ENCODE measurements around the gene PIK3AP1. TPM values are rescaled to one million over a fixed set of nuclear protein-coding genes. Genes with fewer than 3 reads are reported as not detected.

The PIK3AP1 gene
- total RNA-seq, 1 donor from 2014 or later: 5.9 TPM

DNA sequence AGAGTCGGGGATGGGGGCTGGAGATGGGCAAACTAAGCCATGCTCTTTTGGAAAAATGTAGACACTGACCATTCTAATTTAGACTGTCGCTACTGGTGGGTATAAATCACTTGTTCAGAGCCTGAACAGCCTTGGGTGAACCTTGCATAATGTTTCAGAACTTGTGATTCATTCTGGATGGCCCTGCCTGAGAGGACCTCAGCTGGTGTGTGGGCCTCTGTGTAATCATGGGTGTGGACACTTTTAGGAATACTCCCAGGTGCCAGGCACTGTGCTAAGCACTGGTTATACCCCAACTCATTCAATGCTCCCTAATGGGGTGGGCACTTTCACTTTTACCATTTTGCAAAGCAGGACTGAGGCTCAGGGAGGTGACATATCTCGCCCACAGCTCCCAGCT is 106.7 kb downstream of the PIK3AP1 start:
- Histone ChIP-seq H3K36me3 (no peaks in the 10 kb centered on the region), H3K27me3 (no peaks in the 10 kb centered on the region), H3K9me3 (no peaks in the 10 kb centered on the region), H3K4me1 (no peaks in the 10 kb centered on the region), H3K4me3 (no peak overlapping the region), H3K27ac (no peak overlapping the region)
- TF ChIP-seq POLR2A (IDR thresholded peaks at IDR 0.05): no peak
- intact Hi-C loops (cut with DNase I): no loop called here
- no peak for DNase-seq (ENCODE audit: extremely low spot score in 2 of 2)

- Histone ChIP-seq H3K4me3 (no peak overlapping the region), H3K27me3 (no peaks in the 10 kb centered on the region), H3K9me3 (no peaks in the 10 kb centered on the region), H3K36me3 (no peaks in the 10 kb centered on the region), H3K27ac (no peak overlapping the region), H3K4me1 (no peaks in the 10 kb centered on the region)
- no peak for DNase-seq (ENCODE audit: extremely low spot score in 2 of 2)
- intact Hi-C loops (cut with DNase I): no loop called here
- TF ChIP-seq POLR2A (IDR thresholded peaks at IDR 0.05) (no peak), POLR2AphosphoS5 (IDR thresholded peaks at IDR 0.05; ENCODE audit: insufficient read depth in 1 of 2, low read depth in 1 of 2) (no peak)
- TF ChIP-seq, protein P1, sequence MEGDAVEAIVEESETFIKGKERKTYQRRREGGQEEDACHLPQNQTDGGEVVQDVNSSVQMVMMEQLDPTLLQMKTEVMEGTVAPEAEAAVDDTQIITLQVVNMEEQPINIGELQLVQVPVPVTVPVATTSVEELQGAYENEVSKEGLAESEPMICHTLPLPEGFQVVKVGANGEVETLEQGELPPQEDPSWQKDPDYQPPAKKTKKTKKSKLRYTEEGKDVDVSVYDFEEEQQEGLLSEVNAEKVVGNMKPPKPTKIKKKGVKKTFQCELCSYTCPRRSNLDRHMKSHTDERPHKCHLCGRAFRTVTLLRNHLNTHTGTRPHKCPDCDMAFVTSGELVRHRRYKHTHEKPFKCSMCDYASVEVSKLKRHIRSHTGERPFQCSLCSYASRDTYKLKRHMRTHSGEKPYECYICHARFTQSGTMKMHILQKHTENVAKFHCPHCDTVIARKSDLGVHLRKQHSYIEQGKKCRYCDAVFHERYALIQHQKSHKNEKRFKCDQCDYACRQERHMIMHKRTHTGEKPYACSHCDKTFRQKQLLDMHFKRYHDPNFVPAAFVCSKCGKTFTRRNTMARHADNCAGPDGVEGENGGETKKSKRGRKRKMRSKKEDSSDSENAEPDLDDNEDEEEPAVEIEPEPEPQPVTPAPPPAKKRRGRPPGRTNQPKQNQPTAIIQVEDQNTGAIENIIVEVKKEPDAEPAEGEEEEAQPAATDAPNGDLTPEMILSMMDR (IDR thresholded peaks at IDR 0.05): no peak
These were observed 108.1 kb downstream of the PIK3AP1 start for GRCh38 chr10:96612055-96612830.

DNA sequence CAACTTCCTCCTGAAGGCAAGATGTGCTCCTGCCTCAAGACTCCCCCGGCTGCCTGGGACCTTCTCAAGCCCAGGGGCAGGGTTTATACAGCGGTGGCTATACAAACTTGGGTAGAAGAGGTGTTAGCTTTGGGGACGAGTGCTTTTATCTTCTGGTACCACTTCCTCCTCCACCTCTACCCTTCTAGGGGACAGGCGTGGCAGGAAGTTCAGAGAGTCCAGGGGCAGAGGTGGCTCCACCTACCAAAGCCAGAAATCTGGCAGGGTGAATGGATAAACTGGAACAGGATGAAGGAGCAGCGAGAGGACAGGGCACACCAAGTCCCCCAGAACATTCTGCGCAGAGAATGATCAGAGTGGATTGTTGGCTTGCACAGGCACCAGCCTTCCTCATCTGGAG is 109.5 kb downstream of the PIK3AP1 start:
- Histone ChIP-seq H3K27me3 (no peaks in the 10 kb centered on the region), H3K4me3 (no peak overlapping the region), H3K9me3 (no peaks in the 10 kb centered on the region), H3K4me1 (no peaks in the 10 kb centered on the region), H3K27ac (no peak overlapping the region), H3K36me3 (no peaks in the 10 kb centered on the region)
- DNase-seq (ENCODE audit: extremely low spot score in 2 of 2): no peak
- TF ChIP-seq POLR2A (IDR thresholded peaks at IDR 0.05) (no peak), POLR2AphosphoS5 (IDR thresholded peaks at IDR 0.05; ENCODE audit: insufficient read depth in 1 of 2, low read depth in 1 of 2) (no peak)
- TF ChIP-seq, protein P1 (IDR thresholded peaks at IDR 0.05): no peak
- intact Hi-C loops (cut with DNase I): no loop called here

DNA sequence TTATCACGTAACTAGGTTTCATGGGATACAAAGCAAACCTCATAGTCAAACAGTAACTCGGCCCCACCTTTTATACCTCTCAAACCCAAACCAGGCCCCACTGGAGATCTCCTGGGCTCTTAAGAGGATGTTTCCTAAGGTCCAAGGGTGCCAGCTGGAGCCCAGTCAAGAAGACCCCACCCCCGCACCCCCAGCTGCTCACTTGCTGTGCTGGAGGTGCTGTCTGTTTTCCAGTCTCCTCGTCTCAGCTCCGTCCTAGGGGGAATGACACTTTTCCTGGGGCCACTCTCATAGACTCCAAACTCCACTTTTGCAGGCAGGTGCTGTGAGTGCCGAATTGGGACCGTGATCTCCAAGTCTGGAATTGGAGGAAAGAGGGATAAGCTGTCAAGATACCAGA is 110.8 kb downstream of the PIK3AP1 start:
- no peak for DNase-seq (ENCODE audit: extremely low spot score in 2 of 2)
- intact Hi-C loops (cut with DNase I): no loop called here
- no peak for TF ChIP-seq POLR2AphosphoS5 (IDR thresholded peaks at IDR 0.05; ENCODE audit: insufficient read depth in 1 of 2, low read depth in 1 of 2)
- TF ChIP-seq, protein P1 (IDR thresholded peaks at IDR 0.05): no peak
- no peak for TF ChIP-seq POLR2A (IDR thresholded peaks at IDR 0.05)
- Histone ChIP-seq H3K4me3 (no peak overlapping the region), H3K27me3 (no peaks in the 10 kb centered on the region), H3K9me3 (no peaks in the 10 kb centered on the region), H3K36me3 (no peaks in the 10 kb centered on the region), H3K27ac (no peak overlapping the region), H3K4me1 (no peaks in the 10 kb centered on the region)

- no peaks in the 10 kb centered on the region for H3K36me3 ChIP-seq
- TF ChIP-seq POLR2A (IDR thresholded peaks at IDR 0.05): no peak
- TF ChIP-seq POLR2AphosphoS5 (IDR thresholded peaks at IDR 0.05; ENCODE audit: insufficient read depth in 1 of 2, low read depth in 1 of 2): no peak
- TF ChIP-seq, protein P1 (IDR thresholded peaks at IDR 0.05): no peak
- no peaks in the 10 kb centered on the region for H3K4me1 ChIP-seq
- DNase-seq (ENCODE audit: extremely low spot score in 2 of 2): no peak
- H3K4me3 ChIP-seq: no peak overlapping the region
- H3K27ac ChIP-seq: no peak overlapping the region
- H3K27me3 ChIP-seq: no peaks in the 10 kb centered on the region
- no peaks in the 10 kb centered on the region for H3K9me3 ChIP-seq
- intact Hi-C loops (cut with DNase I): no loop called here
These were observed 111.5 kb downstream of the PIK3AP1 start for GRCh38 chr10:96608805-96609204.
